KOPT-K1 (cell line): Measurements from ENCODE around the gene KCTD2.
A peak's percentile ranks its signal among the peaks of the same experiment; 100 is the strongest.

Experiments
- H3K27ac ChIP-seq: fragments of 200-600 bp; sonication (generic); 2 replicates; pipeline ENCODE4 v1.5.1; 2016; ENCODE audit warnings: antibody characterized with exemption, mild to moderate bottlenecking, low read depth, low read length; ENCODE audit not compliant: poor library complexity, severe bottlenecking
- H3K36me3 ChIP-seq: fragments of 200-600 bp; sonication (generic); 2 replicates; pipeline ENCODE4 v1.5.1; 2017; ENCODE audit warnings: antibody characterized with exemption, mild to moderate bottlenecking, low read length, moderate library complexity; ENCODE audit not compliant: insufficient read depth
- H3K9me3 ChIP-seq: fragments of 200-600 bp; sonication (generic); 2 replicates; pipeline ENCODE4 v1.5.1; 2017; ENCODE audit warnings: antibody characterized with exemption, low read length, mild to moderate bottlenecking; ENCODE audit not compliant: insufficient read depth, poor library complexity, severe bottlenecking

KCTD2 gene

DNA sequence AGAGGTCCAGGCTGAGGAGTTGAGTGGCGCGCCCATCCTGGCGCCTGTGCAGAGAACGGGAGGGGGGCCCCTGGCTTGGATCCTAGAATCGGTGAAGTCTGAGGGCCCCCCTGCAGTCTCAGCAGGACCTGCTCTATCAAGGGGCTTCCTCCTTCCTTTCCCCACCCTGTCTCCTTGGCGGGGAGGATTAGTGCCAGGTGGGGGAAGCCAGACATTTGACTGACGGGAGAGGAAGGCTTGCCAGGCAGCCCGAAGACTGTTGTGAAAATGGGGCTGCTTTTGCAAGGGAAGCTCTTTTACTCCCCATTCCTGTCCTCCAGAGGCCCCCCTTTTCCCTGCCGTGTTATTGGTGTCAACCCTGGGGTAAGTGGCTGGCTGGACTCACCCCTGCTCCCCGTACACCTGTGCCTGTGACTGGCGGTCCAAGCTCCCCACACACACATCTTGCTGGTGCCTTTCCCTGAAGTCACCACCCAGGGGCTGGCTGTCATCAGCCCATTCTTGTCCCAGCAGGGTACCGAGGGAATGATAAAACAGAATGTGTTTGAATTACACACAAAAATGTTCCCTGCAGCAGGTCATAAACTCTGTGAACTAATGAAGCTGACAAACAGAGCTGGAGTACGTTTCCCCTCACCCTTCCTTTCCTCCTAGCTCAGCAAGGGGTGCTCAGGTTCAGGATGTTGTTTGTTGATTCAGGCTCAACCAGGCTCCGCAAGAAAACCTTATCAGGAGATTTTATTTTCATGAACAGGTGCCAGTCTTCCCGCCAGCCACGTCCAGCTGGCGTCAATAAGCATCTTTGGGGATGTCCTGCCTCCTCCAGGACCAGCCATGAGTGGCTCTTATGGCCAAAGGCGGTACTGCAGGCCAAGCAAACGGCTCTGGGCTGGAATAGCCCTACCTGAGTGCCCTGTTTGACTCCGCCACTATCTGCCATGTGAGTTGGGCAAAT lies 58.4 kb downstream of the KCTD2 start:
- no peaks in the 10 kb centered on the region for H3K9me3 ChIP-seq
- no peaks in the 10 kb centered on the region for H3K36me3 ChIP-seq
- no peak overlapping the region for H3K27ac ChIP-seq

DNA sequence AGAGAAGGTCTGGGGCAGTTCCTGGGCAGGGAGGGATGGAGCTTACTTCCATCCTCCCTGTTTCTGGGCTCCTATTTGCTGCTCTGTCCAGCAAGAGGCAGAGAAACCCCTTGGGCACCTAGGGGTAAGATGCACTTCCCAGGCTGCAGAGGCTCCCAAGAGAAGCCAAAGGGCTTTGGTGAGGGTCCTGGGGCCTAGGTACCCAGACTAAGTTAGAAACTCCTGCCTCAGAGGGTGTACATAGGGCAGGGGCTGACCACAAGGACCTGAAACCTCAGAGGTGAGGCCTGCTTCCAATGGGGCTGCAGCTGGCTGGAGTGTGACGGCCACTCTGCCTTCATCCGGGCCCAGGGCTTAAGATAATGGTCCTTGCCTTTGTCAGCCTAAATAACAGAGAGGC lies 61.2 kb downstream of the KCTD2 start:
- no peak overlapping the region for H3K27ac ChIP-seq
- H3K36me3 ChIP-seq, result no peaks in the 10 kb centered on the region
- H3K9me3 ChIP-seq, result no peaks in the 10 kb centered on the region

DNA sequence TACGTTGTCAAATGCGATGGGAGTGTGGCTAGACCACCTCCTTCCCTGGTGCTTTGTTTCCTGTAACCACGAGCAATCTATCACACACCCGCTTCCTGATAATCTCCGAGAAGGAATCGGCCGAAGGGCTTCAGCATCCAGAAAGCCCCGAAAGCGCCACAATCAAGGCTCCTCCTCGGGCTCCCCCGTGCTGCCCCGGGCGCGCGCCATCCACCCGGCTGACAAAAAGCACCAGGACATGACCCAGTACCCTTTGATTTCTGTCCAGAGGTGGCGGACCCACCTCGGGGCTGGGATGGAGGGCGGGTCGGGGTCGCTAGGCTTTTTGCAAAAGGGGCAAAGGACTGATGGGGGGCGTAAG lies 62.0 kb downstream of the KCTD2 start:
- Histone ChIP-seq H3K9me3 (no peaks in the 10 kb centered on the region), H3K27ac (peak overlapping the region; percentile 72), H3K36me3 (no peaks in the 10 kb centered on the region)

DNA sequence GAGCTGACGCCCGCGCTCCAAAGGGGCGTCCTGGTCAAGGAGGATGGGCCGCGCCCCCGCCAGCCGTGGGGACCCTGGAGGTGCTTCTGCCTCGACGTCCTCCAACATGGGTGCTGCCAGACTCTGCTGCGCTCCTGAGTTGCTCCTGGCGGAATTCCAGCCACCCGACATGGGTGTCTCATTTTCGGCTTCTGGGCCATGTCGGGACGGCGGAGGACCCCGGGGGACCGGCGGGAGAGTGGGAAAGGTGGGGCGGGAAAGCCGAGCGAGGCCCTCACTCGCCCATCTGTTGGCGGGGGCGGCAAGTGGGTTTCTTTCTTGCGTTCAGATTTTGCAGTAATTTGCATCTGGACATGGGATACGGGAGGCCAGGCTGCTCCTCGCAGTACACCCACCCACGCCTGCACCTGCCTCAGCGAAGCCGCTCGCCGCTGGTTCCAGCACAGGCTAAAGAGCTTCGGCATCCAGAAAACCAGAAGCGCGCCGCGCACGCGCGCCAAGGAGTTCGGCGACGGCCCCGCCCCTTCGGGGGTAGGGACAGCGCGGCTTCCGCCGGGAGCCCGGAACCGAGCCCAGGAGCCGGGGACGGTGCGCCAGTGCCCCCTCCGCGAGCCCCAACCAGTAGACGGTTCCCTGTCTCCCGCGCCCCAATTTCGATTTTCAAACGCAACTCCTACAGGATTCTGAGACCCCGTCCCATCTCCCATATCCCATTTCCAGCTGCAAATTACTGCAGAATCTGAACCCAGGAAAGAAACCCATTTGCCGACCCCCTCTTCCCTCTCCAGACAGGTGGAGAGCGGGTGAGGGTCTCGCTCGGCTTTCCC lies 62.6 kb downstream of the KCTD2 start, which contains the start of gene ARMC7:
TSS of gene ARMC7 (plus strand) at position 563 of the 827 bp plus-strand sequence. CDS start 320 bp downstream, outside the sequence.
- Histone ChIP-seq H3K36me3 (no peaks in the 10 kb centered on the region), H3K27ac (peak within 1 kb of the TSS; percentile 72), H3K9me3 (no peaks in the 10 kb centered on the region)

DNA sequence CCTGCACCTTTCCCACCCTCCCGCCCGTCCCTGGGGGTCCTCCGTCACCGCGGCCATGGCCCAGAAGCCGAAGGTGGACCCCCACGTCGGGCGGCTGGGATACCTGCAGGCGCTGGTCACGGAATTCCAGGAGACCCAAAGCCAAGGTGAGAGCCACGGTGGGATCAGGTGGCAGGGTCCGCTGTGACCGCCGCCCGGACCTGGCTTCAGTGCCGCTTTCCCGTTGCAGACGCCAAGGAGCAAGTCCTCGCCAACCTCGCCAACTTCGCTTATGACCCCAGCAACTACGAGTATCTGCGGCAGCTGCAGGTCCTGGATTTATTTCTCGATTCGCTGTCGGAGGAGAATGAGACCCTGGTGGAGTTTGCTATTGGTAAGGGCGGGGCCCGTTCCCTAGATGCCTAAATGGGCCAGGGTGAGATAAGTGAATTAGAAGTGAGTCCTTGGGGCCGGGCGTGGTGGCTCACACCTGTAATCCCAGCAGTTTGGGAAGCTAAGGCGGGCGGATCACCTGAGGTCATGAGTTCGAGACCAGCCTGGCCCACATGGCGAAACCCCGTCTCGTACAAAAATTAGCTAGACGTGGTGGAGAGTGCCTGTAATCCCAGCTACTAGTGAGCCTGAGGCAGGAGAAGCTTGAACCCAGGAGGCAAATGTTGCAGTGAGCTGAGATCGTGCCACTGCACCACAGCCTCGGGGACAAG lies 63.4 kb downstream of the KCTD2 start:
- Histone ChIP-seq H3K36me3 (peaks cover 2% of the 10 kb centered on the region; the same call in 1 of the 2 replicates), H3K27ac (peak overlapping the region; percentile 72), H3K9me3 (no peaks in the 10 kb centered on the region)

DNA sequence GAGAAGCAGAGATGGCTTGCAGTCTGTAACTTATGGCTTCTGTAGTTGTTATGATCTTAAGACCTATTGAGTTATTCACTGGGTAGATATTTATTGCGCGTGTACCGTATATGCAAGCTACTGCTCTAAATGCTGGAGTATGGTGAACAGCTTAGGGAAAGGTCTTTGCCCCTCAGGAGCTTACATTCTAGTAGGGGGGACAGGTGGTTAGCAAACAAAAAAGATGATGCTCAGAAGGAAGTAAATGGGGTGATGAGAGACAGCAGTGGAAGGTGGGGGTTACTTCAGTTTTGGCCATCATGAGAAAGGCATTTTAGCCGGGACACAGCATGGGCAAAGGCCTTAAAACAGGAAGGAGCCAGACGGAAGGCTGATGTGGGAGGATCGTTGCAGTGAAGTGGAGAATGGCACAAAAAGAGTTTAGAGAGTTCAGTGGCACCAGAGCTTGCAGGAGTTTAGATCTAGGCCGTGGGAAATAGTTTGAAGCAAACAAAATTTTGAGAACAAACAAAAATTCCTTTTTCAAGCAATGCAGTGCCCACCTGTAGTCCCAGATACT lies 64.8 kb downstream of the KCTD2 start:
- H3K36me3 ChIP-seq, result peaks cover 16% of the 10 kb centered on the region; the same call in 1 of the 2 replicates
- no peaks in the 10 kb centered on the region for H3K9me3 ChIP-seq
- no peak overlapping the region for H3K27ac ChIP-seq

DNA sequence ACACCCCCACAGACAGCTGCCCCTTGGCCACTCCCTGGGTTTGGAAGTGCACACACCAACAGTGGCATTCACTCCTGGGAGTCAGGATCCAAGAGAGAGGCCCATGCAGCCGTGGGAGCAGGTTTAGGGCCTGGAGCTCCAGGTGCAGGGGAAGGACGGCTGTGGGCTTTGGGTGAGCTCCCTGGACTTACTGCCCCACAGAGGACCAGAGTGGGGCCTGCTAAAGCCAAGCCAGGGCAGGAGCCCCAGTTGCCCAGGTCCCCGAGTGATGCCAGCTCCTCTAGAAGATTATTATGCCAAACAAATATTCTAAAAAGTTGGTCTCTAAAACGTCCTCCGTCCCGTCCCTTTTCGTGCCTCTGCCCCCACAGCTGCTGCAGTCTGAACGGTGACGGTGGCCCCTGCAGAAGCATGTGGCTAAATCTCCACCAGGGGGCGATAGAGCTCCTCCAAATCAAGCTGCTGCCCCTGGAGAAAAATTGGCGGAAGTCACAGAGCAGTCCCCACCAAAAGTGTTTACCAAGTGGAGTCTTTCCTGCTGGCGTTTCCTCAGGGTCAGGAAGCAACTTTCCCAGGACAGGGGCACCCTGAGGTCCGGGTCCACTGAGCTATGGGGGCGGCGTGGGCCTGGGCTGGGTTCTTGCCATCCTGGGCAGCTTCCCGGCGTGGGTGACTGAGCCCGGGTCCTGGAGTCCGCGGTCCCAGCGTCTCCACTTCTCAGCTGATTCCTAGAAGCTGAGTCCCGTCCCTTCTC lies 67.0 kb downstream of the KCTD2 start:
- H3K27ac ChIP-seq, result peak overlapping the region; percentile 72
- H3K36me3 ChIP-seq, result peaks cover 30% of the 10 kb centered on the region; the same call in 1 of the 2 replicates
- no peaks in the 10 kb centered on the region for H3K9me3 ChIP-seq

DNA sequence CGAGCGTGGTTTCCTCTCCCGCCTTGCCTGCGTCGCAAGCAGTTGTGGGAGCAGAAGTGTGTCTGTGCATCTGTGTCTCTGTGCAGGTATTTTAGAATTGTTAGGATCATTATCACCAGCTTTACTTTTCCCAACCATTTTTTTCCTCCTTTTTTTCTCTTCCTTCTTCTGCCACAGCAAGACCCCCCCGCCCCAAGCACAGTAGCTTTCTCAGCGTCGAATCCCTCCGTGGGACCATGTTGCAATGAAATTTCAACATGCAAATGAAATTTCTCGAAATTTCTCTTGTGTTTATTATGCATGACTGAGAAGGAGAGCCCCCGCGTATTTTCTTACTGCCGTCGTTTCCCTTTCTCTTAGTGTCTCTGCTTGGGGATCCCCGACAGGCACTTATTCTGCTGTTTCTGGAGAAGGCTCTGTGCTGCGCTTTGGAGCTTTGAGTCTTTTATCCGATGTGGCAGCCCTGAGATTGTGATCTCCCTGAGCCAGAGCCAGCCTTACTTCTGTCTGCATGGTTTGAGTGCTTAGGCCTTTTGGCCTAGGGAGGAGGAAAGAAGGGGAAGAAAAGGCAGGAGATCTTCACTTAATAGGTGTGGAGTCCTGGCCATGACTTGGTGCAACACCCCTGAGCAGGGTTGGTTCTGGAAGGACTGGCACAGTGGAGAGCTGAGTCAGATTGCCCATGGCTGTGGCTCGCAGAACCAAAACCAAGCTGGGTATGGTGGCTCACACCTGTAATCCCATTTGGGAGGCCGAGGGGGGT lies 67.7 kb downstream of the KCTD2 start:
- H3K27ac ChIP-seq, result peak overlapping the region; percentile 72
- H3K36me3 ChIP-seq, result peaks cover 33% of the 10 kb centered on the region; the same call in 1 of the 2 replicates
- H3K9me3 ChIP-seq, result no peaks in the 10 kb centered on the region
